ENCODE data around the gene SEPTIN10. TPM values are rescaled to one million over a fixed set of nuclear protein-coding genes. Genes with fewer than 3 reads are reported as not detected.

SEPTIN10 gene
- total and polyA plus RNA-seq, 2 experiments from 2014 or later: 52.3 to 85.1 TPM

DNA sequence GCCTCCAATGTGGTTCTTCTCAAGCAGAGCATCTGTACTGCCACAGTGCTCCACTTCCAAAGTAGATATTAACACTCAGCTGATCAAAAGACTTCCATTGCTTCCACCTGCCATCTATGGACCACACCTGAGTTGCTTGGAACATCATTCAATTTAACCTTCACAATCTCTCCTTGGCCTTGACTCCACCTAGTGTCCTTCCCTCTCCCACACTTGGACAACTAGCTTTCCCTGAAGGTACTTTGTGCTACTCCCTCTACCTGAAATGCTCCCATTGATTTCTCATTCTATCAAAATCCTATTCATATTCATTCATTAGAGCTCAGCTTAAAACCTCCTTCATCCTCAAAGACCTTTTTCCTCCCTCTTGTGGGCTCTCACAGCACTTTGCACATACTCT, 49.1 kb upstream of the SEPTIN10 start:
- no peaks in the 10 kb centered on the region for H3F3A ChIP-seq (replicated peaks; ENCODE audit: low read depth)
- ATAC-seq: peak; percentile 28; the same call in 1 of the 3 replicates
- no peaks in the 10 kb centered on the region for H3K27me3 ChIP-seq (ENCODE audit: insufficient read depth)
- Mint-ChIP-seq H3K27ac (no peak overlapping the region), H3K9me3 (no peaks in the 10 kb centered on the region), H3K4me1 (peaks cover 10% of the 10 kb centered on the region), H3K36me3 (ENCODE audit: low read depth) (no peaks in the 10 kb centered on the region), H3K27me3 (ENCODE audit: insufficient read depth, low read depth, poor library complexity) (no peaks in the 10 kb centered on the region), H3K4me3 (no peak overlapping the region)
- peaks cover 4% of the 10 kb centered on the region; the same call in 1 of the 2 replicates for H3K9me2 ChIP-seq (ENCODE audit: insufficient read depth)
- H2AFZ ChIP-seq: no peak overlapping the region
- H3K4me1 ChIP-seq (ENCODE audit: insufficient read depth): peaks cover 7% of the 10 kb centered on the region; the same call in 1 of the 2 replicates
- no peak overlapping the region for H3K4me3 ChIP-seq
- H4K20me1 ChIP-seq (replicated peaks; ENCODE audit: insufficient read depth): no peaks in the 10 kb centered on the region
- TF ChIP-seq ZNF331 (CRISPR knock-in tag; IDR thresholded peaks at IDR 0.05; ENCODE audit: low read depth) (no peak), NANOG (IDR thresholded peaks at IDR 0.05; ENCODE audit: borderline replicate concordance) (no peak), JUNB (IDR thresholded peaks at IDR 0.05; ENCODE audit: unreplicated experiment) (no peak), POLR2AphosphoS5 (IDR thresholded peaks at IDR 0.05; ENCODE audit: low read depth) (no peak), STAT1 (IDR thresholded peaks at IDR 0.05; ENCODE audit: unreplicated experiment) (no peak), ZNF114 (CRISPR knock-in tag; IDR thresholded peaks at IDR 0.05) (no peak), EZH2phosphoT487 (IDR thresholded peaks at IDR 0.05; ENCODE audit: unreplicated experiment) (no peak)
- TF ChIP-seq, protein P1, sequence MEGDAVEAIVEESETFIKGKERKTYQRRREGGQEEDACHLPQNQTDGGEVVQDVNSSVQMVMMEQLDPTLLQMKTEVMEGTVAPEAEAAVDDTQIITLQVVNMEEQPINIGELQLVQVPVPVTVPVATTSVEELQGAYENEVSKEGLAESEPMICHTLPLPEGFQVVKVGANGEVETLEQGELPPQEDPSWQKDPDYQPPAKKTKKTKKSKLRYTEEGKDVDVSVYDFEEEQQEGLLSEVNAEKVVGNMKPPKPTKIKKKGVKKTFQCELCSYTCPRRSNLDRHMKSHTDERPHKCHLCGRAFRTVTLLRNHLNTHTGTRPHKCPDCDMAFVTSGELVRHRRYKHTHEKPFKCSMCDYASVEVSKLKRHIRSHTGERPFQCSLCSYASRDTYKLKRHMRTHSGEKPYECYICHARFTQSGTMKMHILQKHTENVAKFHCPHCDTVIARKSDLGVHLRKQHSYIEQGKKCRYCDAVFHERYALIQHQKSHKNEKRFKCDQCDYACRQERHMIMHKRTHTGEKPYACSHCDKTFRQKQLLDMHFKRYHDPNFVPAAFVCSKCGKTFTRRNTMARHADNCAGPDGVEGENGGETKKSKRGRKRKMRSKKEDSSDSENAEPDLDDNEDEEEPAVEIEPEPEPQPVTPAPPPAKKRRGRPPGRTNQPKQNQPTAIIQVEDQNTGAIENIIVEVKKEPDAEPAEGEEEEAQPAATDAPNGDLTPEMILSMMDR (conservative IDR thresholded peaks at IDR 0.05; ENCODE audit: low read depth in 2 of 2): peak; percentile 23 to 54; a peak in 2 of 4 replicates
- no peaks in the 10 kb centered on the region for H3K36me3 ChIP-seq (ENCODE audit: insufficient read depth)
- no peak overlapping the region for H3K27ac ChIP-seq (ENCODE audit: low read depth)
- H3K79me2 ChIP-seq (replicated peaks; ENCODE audit: insufficient read depth): no peaks in the 10 kb centered on the region
- no peak for DNase-seq (ENCODE audit: low spot score)
- no peak overlapping the region for H3K4me2 ChIP-seq

DNA sequence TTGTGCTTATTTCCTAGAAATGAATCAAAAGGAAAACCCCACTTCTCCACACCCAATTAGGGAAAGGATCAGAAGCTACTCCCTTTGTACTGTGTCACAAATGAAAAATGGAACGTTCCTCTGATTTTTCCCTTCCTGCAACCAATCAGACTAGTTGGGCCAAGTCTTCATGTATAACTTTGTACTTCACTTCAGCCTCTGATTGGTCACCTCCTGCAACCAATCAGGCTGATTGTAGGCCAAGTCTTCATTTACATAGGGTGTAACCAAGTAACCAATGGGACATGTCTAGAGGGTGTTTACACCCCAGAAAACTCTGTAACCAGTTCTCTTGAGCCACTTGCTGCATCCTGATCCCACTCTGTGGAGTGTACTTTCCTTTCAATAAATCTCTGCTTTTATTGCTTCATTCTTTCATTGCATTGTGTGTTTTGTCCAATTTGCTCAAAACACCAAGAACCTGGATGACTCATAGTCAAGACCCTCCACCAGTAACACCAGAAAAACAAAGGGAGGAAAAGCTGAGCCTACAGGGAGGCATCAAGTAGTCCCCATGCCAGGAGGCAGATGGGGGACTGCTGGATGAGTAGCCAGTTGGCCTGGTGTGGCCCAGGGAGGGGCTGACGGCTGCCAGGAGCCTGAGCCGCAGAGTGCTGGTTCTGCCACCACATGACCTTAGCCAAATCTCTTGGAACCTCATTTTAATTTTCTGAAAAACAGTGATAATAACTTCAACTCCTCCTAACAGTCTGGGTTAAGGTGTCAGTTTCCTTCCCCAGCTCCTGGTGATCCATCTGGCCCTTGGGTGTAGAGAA, 46.5 kb upstream of the SEPTIN10 start:
- no peak overlapping the region for H3K27ac ChIP-seq (ENCODE audit: low read depth)
- H3K4me1 Mint-ChIP-seq: peaks cover 10% of the 10 kb centered on the region
- no peaks in the 10 kb centered on the region for H3K79me2 ChIP-seq (replicated peaks; ENCODE audit: insufficient read depth)
- DNase-seq (ENCODE audit: low spot score) (no peak), ATAC-seq (peak; percentile 30; the same call in 2 of the 3 replicates)
- H3K27me3 ChIP-seq (ENCODE audit: insufficient read depth): no peaks in the 10 kb centered on the region
- H2AFZ ChIP-seq: 0 out of 2 replicates have a peak overlapping the region, but pooled peaks have one; percentile 78
- no peak overlapping the region for H3K4me3 ChIP-seq
- H3K36me3 ChIP-seq (ENCODE audit: insufficient read depth): no peaks in the 10 kb centered on the region
- H4K20me1 ChIP-seq (replicated peaks; ENCODE audit: insufficient read depth): no peaks in the 10 kb centered on the region
- no peaks in the 10 kb centered on the region for H3K9me3 Mint-ChIP-seq
- no peaks in the 10 kb centered on the region for H3F3A ChIP-seq (replicated peaks; ENCODE audit: low read depth)
- H3K36me3 Mint-ChIP-seq (ENCODE audit: low read depth): no peaks in the 10 kb centered on the region
- peaks cover 7% of the 10 kb centered on the region; the same call in 1 of the 2 replicates for H3K4me1 ChIP-seq (ENCODE audit: insufficient read depth)
- H3K4me3 Mint-ChIP-seq: no peak overlapping the region
- peaks cover under 1% of the 10 kb centered on the region for H3K27me3 Mint-ChIP-seq (ENCODE audit: insufficient read depth, low read depth, poor library complexity)
- H3K4me2 ChIP-seq: no peak overlapping the region
- peaks cover 4% of the 10 kb centered on the region; the same call in 1 of the 2 replicates for H3K9me2 ChIP-seq (ENCODE audit: insufficient read depth)
- no peak overlapping the region for H3K27ac Mint-ChIP-seq
- TF ChIP-seq JUNB (IDR thresholded peaks at IDR 0.05; ENCODE audit: unreplicated experiment) (no peak), POLR2AphosphoS5 (IDR thresholded peaks at IDR 0.05; ENCODE audit: low read depth) (no peak), EZH2phosphoT487 (IDR thresholded peaks at IDR 0.05; ENCODE audit: unreplicated experiment) (no peak), ZNF114 (CRISPR knock-in tag; IDR thresholded peaks at IDR 0.05) (no peak), ZNF331 (CRISPR knock-in tag; IDR thresholded peaks at IDR 0.05; ENCODE audit: low read depth) (no peak), EZH2 (IDR thresholded peaks at IDR 0.05; ENCODE audit: low read depth, unreplicated experiment) (no peak), CREB1 (CRISPR knock-in tag; IDR thresholded peaks at IDR 0.05; ENCODE audit: low read depth) (no peak), NANOG (IDR thresholded peaks at IDR 0.05; ENCODE audit: borderline replicate concordance) (no peak), STAT1 (IDR thresholded peaks at IDR 0.05; ENCODE audit: unreplicated experiment) (no peak)
- TF ChIP-seq, protein P2, sequence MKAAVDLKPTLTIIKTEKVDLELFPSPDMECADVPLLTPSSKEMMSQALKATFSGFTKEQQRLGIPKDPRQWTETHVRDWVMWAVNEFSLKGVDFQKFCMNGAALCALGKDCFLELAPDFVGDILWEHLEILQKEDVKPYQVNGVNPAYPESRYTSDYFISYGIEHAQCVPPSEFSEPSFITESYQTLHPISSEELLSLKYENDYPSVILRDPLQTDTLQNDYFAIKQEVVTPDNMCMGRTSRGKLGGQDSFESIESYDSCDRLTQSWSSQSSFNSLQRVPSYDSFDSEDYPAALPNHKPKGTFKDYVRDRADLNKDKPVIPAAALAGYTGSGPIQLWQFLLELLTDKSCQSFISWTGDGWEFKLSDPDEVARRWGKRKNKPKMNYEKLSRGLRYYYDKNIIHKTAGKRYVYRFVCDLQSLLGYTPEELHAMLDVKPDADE (IDR thresholded peaks at IDR 0.05): no peak
- TF ChIP-seq, protein P3, sequence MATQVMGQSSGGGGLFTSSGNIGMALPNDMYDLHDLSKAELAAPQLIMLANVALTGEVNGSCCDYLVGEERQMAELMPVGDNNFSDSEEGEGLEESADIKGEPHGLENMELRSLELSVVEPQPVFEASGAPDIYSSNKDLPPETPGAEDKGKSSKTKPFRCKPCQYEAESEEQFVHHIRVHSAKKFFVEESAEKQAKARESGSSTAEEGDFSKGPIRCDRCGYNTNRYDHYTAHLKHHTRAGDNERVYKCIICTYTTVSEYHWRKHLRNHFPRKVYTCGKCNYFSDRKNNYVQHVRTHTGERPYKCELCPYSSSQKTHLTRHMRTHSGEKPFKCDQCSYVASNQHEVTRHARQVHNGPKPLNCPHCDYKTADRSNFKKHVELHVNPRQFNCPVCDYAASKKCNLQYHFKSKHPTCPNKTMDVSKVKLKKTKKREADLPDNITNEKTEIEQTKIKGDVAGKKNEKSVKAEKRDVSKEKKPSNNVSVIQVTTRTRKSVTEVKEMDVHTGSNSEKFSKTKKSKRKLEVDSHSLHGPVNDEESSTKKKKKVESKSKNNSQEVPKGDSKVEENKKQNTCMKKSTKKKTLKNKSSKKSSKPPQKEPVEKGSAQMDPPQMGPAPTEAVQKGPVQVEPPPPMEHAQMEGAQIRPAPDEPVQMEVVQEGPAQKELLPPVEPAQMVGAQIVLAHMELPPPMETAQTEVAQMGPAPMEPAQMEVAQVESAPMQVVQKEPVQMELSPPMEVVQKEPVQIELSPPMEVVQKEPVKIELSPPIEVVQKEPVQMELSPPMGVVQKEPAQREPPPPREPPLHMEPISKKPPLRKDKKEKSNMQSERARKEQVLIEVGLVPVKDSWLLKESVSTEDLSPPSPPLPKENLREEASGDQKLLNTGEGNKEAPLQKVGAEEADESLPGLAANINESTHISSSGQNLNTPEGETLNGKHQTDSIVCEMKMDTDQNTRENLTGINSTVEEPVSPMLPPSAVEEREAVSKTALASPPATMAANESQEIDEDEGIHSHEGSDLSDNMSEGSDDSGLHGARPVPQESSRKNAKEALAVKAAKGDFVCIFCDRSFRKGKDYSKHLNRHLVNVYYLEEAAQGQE (IDR thresholded peaks at IDR 0.05; ENCODE audit: unreplicated experiment): no peak
- TF ChIP-seq, protein P1 (conservative IDR thresholded peaks at IDR 0.05; ENCODE audit: low read depth in 2 of 2): no peak
